Stimulated activated CD8-positive, alpha-beta memory T cell treated with anti-CD3 and anti-CD28 coated beads, Interleukin-7, amount 100 ng/mL, for 4 hours (primary cell): Measurements from ENCODE around the gene COL25A1.

Source experiments
- DNase-seq, 2 donors: peaks; one replicate each; pipeline ENCODE4 v3.0.0-alpha.2; 2020; ENCODE audit warnings: low read depth in 2 of 2

COL25A1 gene

GRCh38 chr4:108861334-108861733 is 441.1 kb downstream of the COL25A1 start:
- DNase-seq: no peak

GRCh38 chr4:108854786-108855185 is 447.7 kb downstream of the COL25A1 start:
- DNase-seq: no peak

- DNase-seq: no peak
These were observed 449.8 kb downstream of the COL25A1 start for GRCh38 chr4:108852691-108853090.

- no peak for DNase-seq
These were observed 451.1 kb downstream of the COL25A1 start for GRCh38 chr4:108851366-108851765.

GRCh38 chr4:108850219-108850649 is 452.2 kb downstream of the COL25A1 start:
- DNase-seq: no peak

- DNase-seq: no peak
These were observed 452.8 kb downstream of the COL25A1 start for GRCh38 chr4:108849611-108850168.

GRCh38 chr4:108846568-108846967 is 455.9 kb downstream of the COL25A1 start:
- DNase-seq: no peak

- no peak for DNase-seq
These were observed 462.0 kb downstream of the COL25A1 start for GRCh38 chr4:108840426-108840975.

- DNase-seq: no peak
These were observed 463.1 kb downstream of the COL25A1 start for GRCh38 chr4:108839333-108839732.

- no peak for DNase-seq
These were observed 464.0 kb downstream of the COL25A1 start for GRCh38 chr4:108838451-108838850.

- no peak for DNase-seq
These were observed 467.5 kb downstream of the COL25A1 start for GRCh38 chr4:108834835-108835384.

GRCh38 chr4:108834166-108834834 is 468.2 kb downstream of the COL25A1 start:
- DNase-seq: no peak

GRCh38 chr4:108833046-108833445 is 469.4 kb downstream of the COL25A1 start:
- DNase-seq: no peak

GRCh38 chr4:108831886-108832285 is 470.6 kb downstream of the COL25A1 start:
- no peak for DNase-seq

- DNase-seq: no peak
These were observed 471.2 kb downstream of the COL25A1 start for GRCh38 chr4:108831291-108831690.

GRCh38 chr4:108830509-108831244 is 471.8 kb downstream of the COL25A1 start:
- DNase-seq: no peak

- DNase-seq: no peak
These were observed 472.4 kb downstream of the COL25A1 start for GRCh38 chr4:108829966-108830492.

- no peak for DNase-seq
These were observed 473.8 kb downstream of the COL25A1 start for GRCh38 chr4:108828620-108829019.

- no peak for DNase-seq
These were observed 476.7 kb downstream of the COL25A1 start for GRCh38 chr4:108825737-108826136.

GRCh38 chr4:108821351-108821930 is 481.0 kb downstream of the COL25A1 start:
- no peak for DNase-seq

- DNase-seq: no peak
These were observed 481.7 kb downstream of the COL25A1 start for GRCh38 chr4:108820492-108821350.
